ENCODE data around the gene RASSF4.

- TF ChIP-seq ZNF316 (IDR thresholded peaks at IDR 0.05) (no peak), MAX (CRISPR knock-in tag; IDR thresholded peaks at IDR 0.05) (no peak), GABPA (tag; conservative IDR thresholded peaks at IDR 0.05; ENCODE audit: low read depth) (0 out of 2 replicates have a peak, but pooled peaks have one; percentile 11), ZFX (CRISPR knock-in tag; IDR thresholded peaks at IDR 0.05) (no peak), WHSC1 (IDR thresholded peaks at IDR 0.05; ENCODE audit: low read length) (no peak), TAF7 (tag; IDR thresholded peaks at IDR 0.05) (no peak), HNRNPK (IDR thresholded peaks at IDR 0.05; ENCODE audit: low read depth, low read length, poor library complexity, severe bottlenecking) (no peak), EZH2 (IDR thresholded peaks at IDR 0.05; ENCODE audit: borderline replicate concordance, low read depth, low read length) (no peak), POLR2A (conservative IDR thresholded peaks at IDR 0.05) (no peak), E2F6 (IDR thresholded peaks at IDR 0.05; ENCODE audit: borderline replicate concordance in 1 of 2, extremely low read depth in 1 of 2, insufficient read depth in 1 of 2, insufficient read length in 1 of 2, low read depth in 1 of 2, low read length in 1 of 2, poor library complexity in 1 of 2, severe bottlenecking in 1 of 2) (no peak)
- TF ChIP-seq, protein P1, sequence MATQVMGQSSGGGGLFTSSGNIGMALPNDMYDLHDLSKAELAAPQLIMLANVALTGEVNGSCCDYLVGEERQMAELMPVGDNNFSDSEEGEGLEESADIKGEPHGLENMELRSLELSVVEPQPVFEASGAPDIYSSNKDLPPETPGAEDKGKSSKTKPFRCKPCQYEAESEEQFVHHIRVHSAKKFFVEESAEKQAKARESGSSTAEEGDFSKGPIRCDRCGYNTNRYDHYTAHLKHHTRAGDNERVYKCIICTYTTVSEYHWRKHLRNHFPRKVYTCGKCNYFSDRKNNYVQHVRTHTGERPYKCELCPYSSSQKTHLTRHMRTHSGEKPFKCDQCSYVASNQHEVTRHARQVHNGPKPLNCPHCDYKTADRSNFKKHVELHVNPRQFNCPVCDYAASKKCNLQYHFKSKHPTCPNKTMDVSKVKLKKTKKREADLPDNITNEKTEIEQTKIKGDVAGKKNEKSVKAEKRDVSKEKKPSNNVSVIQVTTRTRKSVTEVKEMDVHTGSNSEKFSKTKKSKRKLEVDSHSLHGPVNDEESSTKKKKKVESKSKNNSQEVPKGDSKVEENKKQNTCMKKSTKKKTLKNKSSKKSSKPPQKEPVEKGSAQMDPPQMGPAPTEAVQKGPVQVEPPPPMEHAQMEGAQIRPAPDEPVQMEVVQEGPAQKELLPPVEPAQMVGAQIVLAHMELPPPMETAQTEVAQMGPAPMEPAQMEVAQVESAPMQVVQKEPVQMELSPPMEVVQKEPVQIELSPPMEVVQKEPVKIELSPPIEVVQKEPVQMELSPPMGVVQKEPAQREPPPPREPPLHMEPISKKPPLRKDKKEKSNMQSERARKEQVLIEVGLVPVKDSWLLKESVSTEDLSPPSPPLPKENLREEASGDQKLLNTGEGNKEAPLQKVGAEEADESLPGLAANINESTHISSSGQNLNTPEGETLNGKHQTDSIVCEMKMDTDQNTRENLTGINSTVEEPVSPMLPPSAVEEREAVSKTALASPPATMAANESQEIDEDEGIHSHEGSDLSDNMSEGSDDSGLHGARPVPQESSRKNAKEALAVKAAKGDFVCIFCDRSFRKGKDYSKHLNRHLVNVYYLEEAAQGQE (IDR thresholded peaks at IDR 0.05; ENCODE audit: borderline replicate concordance) = no peak
- TF ChIP-seq, protein P1 (CRISPR knock-in tag; IDR thresholded peaks at IDR 0.05; ENCODE audit: low read depth) = no peak
- TF ChIP-seq, protein P2, sequence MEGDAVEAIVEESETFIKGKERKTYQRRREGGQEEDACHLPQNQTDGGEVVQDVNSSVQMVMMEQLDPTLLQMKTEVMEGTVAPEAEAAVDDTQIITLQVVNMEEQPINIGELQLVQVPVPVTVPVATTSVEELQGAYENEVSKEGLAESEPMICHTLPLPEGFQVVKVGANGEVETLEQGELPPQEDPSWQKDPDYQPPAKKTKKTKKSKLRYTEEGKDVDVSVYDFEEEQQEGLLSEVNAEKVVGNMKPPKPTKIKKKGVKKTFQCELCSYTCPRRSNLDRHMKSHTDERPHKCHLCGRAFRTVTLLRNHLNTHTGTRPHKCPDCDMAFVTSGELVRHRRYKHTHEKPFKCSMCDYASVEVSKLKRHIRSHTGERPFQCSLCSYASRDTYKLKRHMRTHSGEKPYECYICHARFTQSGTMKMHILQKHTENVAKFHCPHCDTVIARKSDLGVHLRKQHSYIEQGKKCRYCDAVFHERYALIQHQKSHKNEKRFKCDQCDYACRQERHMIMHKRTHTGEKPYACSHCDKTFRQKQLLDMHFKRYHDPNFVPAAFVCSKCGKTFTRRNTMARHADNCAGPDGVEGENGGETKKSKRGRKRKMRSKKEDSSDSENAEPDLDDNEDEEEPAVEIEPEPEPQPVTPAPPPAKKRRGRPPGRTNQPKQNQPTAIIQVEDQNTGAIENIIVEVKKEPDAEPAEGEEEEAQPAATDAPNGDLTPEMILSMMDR (IDR thresholded peaks at IDR 0.05 in 2 of 3, conservative IDR thresholded peaks at IDR 0.05 in 1 of 3; ENCODE audit: insufficient read depth in 2 of 3, low read depth in 1 of 3, low read length in 3 of 3) = no peak
These were observed 9.1 kb downstream of the RASSF4 start for GRCh38 chr10:44968500-44969400.
